ENCODE data around the gene PLXDC2.
A peak's percentile ranks its signal among the peaks of the same experiment; 100 is the strongest.
"Not testable (repeated sequence)": the region's sequence is repeated elsewhere in the genome, so short reads cannot be mapped to it uniquely, and the experiment has no call there.

Gene PLXDC2

DNA sequence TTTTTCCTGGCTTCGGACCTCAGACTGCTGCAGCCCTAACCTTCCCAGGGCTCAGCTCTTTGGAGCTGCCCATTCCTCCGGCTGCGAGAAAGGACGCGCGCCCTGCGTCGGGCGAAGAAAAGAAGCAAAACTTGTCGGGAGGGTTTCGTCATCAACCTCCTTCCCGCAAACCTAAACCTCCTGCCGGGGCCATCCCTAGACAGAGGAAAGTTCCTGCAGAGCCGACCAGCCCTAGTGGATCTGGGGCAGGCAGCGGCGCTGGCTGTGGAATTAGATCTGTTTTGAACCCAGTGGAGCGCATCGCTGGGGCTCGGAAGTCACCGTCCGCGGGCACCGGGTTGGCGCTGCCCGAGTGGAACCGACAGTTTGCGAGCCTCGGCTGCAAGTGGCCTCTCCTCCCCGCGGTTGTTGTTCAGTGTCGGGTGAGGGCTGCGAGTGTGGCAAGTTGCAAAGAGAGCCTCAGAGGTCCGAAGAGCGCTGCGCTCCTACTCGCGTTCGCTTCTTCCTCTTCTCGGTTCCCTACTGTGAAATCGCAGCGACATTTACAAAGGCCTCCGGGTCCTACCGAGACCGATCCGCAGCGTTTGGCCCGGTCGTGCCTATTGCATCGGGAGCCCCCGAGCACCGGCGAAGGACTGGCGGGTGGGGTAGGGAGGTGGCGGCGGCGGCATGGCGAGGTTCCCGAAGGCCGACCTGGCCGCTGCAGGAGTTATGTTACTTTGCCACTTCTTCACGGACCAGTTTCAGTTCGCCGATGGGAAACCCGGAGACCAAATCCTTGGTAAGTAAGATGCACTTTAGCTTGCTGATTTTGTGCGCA lies at the start of gene PLXDC2:
PLXDC2 (plus strand) TSS at position 22 of the 820 bp plus-strand sequence.
- peak; percentile 14 for DNase-seq (ENCODE audit: low read depth)

DNA sequence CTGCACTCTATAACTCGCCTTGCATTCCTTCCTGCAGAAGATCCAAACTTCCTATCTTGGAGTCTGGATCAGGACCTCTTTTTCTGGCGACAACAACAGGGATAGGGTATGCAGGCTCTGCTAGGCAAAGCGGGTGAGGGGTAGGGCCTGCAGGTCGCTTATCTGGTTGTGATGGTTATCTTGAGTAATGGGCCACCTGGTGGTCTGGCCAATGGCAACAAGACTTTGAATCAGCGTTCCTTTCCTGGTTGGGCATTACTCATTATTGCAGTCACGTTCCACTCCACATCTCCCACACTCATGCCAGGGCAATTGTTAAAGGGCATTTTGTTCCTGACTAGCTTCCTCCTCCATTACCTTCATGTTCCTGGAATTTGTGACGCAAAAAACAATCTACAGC lies 48.4 kb upstream of the PLXDC2 start:
- DNase-seq (ENCODE audit: low read depth) = no peak

DNA sequence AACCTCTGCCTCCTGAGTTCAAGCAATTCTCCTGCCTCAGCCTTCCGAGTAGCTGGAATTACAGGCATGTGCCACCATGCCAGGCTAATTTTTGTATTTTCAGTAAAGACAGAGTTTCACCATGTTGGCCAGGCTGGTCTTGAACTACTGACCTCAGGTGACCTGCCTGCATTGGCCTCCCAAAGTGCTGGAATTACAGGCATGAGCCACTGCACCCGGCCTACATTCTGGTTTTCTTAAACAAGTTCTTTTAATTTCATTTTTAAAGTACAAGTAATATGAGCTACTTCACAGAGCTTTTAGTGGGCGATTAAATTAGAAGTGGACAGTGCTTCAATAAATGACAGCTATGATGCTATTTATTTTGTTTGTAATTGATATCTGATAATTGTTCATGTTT lies 46.4 kb upstream of the PLXDC2 start:
- not testable (repeated sequence) for DNase-seq (ENCODE audit: low read depth)

DNA sequence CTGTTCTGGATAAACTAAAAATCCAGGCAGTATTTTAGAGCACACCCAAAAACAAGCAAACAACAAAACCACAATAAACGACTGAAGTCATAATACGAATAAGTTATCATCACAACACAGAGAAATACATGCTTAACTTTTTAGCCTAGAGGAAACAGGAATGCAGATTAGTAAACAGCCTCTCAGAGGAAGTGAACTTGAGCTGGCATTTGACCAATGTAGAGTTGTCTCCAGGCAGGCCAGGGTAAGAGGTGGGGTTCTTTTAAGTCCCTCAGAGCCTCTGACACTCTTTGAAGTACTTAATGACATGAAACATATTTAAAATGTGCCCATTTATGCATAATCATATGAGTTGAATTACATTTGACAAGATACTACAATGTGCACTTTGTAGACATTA lies 43.3 kb upstream of the PLXDC2 start:
- DNase-seq (ENCODE audit: low read depth) = no peak

DNA sequence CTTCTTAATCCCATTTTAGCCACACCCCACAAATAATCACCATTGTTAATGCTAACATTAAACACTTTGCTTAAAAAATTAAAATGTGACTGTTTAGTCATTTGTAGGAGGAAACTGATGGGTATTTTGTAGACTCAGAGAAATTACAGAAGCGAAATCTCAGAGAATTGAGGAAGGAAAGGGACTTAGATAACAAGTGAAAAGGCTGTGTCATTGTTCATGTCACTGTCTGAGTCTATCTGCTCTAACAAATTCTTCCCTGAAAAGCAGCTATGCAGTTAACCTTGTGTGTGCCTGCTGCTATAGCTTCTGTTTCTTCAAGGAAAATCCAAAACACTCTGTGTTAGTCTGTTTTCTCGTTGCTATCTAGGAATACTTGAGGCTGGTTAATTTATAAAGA lies 40.9 kb upstream of the PLXDC2 start:
- no peak for DNase-seq (ENCODE audit: low read depth)

DNA sequence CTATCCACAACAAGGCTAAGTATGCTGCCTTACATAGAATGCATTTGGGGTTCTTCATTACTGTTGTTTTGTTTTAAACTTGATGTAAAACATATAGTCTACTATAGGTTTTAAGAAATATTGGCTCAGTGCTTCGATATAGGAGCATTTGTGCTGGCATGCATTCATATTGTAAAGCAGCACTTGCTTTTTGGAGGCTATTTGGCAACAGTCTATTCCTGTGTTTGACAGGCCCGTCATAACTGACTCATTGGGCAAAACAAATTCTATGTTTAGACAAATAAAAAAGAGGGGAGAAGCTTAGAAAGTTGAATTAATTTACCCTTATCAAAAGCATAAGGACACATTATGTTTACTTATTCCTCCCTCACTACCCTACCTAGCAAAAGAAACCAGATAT lies 38.4 kb upstream of the PLXDC2 start:
- DNase-seq (ENCODE audit: low read depth) = no peak

DNA sequence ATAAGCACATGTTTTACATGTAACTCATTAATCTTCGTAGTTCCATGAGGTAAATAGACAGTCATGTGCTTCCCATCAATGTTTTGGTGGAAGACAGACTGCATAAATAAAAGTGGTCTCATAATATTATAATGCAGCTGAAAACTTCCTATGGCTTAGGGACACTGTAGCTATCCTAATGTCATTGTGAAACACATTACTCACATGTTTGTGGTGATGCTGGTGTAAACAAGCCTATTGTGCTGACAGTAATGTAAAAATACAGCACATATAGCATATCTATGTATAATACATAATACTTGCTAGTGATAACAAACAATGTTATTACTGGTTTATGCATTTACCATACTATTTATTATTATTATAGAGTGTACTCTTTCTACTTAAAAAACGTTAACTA lies 37.2 kb upstream of the PLXDC2 start:
- no peak for DNase-seq (ENCODE audit: low read depth)

GRCh38 chr10:19782430-19783089 lies 33.7 kb upstream of the PLXDC2 start:
- DNase-seq (ENCODE audit: low read depth) = no peak

- DNase-seq (ENCODE audit: low read depth) = no peak
Measured at GRCh38 chr10:19783721-19784120, 32.5 kb upstream of the PLXDC2 start.

- DNase-seq (ENCODE audit: low read depth) = no peak
Measured at GRCh38 chr10:19785366-19785765, 30.9 kb upstream of the PLXDC2 start.

DNA sequence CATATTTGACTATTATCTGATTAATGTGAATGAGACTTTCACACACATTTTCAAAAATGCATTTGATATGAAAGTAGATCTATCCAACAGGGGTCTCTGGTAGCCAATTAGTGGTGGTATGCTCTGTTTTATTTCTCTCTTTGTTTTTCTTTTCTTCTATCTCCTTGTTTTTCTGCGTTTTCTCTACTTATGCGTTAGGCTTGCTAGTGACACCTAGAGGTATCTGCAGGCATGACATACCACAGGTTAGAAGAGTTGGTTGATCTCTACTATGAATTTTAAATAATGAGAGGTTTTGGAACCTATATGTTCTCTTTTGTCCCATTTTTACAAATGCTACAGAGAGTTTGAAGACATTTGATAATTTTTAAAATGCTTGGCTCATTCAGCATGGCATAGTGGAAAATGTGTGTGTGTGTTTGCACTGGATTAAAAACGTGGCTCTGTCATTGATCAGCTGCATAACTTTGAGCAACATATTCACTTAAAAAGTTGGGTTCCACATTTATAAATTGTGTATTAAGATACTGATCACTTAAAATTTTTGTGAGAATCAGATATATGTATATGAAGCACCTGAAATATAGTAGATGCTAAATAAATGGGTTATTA lies 28.1 kb upstream of the PLXDC2 start:
- DNase-seq (ENCODE audit: low read depth) = peak; percentile 3

DNA sequence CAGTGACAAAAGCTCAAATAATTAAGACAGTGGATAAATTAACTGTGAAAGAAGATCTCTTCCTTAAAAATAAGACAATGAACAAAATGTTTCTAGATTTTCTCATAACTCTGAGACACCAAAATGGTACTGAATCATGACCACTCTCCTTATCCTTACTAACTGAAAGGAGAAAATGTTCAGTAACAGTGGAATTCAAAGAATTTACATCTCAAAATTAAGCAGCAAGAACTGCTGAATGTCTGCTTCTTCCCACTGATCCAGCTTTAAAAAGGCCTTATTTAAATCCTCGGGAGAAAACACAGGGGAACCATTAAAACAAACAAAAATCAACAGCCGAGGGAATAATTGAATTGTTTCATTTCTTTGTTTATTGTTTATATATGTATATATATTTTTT lies 27.3 kb upstream of the PLXDC2 start:
- DNase-seq (ENCODE audit: low read depth) = no peak

GRCh38 chr10:19789607-19790006 lies 26.6 kb upstream of the PLXDC2 start:
- DNase-seq (ENCODE audit: low read depth) = no peak

DNA sequence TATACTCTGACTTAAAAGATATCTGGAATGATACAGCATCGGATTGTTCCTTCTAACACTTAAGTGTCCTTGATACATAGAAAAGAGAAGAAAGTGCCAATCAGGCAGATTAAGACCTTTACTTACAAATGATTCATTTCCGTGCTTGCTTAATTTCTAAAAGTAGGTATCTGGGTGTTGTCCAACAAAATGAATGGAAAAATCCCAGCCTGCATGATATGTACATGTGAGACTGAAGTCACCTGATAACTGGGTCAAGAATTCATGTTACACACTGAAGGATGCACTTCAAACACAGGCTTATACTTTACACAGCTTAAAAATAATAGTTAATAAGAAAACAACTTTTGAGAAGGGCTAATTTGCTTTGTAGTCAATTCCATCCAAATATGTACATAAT lies 25.2 kb upstream of the PLXDC2 start:
- DNase-seq (ENCODE audit: low read depth) = no peak

DNA sequence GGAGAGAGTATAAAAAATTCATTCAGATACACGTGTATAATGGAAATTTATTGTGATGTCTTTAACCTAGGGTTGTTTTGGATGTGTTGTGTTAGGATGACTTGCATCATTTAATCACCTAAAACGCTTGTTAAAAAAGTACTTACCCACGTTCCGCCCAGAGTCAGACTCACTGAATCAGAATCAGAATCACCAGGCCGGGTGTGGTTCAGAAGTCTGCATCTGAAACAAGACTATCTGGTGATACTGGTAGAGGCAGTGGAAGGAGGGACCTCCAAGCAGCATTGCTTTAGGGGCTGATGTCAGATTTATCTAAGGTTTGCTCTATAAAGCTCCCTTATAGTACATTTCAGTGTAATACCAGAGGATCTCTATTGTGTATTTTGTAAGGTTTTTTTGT lies 20.5 kb upstream of the PLXDC2 start:
- DNase-seq (ENCODE audit: low read depth) = no peak

GRCh38 chr10:19800161-19800560 lies 16.1 kb upstream of the PLXDC2 start:
- DNase-seq (ENCODE audit: low read depth) = no peak

DNA sequence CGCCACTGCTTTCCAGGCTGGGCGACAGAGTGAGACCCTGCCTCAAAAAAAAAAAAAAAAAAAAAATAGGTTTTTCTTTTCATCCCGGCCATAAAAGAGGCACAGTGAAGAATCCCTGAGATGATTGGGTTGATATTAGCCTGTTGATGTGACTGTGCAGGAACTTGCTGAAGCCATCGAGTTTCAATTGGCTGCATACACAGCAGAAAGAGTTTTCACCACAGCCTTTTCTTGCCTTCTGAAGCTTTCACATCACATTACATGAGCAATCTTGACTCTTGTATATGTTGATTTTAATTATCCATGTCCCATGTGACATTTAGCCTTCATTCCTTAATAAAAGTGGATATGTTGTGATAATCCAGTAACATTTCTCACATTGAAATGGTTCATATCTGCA lies 14.9 kb upstream of the PLXDC2 start:
- DNase-seq (ENCODE audit: low read depth) = no peak

DNA sequence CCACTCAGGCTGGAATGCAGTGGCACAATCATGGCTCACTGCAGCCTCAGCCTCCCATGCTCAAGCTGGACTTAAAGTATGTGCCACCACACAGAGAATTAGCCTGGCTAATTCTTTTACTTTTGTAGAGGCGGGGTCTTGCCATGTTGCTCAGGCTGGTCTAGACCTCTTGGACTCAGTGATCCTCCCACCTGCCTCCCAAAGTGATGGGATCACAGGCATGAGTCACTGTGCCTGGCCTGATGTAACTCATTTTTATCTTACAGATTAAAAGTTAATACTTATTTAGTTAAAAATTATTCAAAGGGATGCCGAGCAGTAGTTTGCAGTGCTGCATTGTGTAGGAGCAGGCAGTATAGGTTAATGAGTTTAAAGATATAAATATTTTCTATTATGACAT lies 12.6 kb upstream of the PLXDC2 start:
- no peak for DNase-seq (ENCODE audit: low read depth)

DNA sequence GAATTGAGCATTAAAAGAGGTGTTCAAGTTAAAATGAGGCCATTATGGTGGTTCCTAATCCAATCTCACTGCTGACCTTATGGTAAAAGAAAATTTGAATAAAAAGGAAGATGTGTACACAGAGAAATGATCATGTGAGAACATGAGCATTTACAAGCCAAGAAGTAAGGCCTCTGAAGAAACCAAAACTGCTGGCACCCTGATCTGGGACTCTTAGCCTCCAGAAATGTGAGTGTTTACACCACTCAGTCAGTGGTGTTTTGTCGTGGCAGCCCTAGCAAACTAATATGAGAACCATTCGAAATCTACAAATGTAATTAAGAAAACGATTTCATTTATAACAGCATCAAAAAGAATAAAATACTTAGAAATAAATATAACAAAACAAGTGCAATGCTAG lies 6.8 kb upstream of the PLXDC2 start:
- no peak for DNase-seq (ENCODE audit: low read depth)

DNA sequence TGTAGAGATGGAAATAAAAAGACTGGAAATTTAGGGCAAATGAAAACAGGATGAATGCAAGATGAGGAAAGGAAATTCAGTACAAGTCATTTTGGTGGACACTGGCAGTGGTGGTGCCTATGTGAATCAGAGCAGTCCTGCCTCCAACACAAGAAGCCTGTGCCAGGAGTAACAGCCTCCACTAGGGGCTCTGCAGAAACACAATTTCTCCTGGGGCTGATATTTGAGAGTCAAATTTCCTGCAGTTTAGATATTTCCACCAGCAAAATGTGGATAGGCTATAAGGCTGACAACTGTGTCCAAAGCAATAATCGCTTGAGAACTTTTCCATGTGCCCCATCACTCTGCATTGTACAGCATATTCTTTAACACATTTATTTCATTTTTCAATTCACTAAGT lies 4.7 kb upstream of the PLXDC2 start:
- DNase-seq (ENCODE audit: low read depth) = no peak

- DNase-seq (ENCODE audit: low read depth) = no peak
Measured at GRCh38 chr10:19812976-19813375, 3.3 kb upstream of the PLXDC2 start.

- DNase-seq (ENCODE audit: low read depth) = no peak
Measured at GRCh38 chr10:19815036-19815730, 1.0 kb upstream of the PLXDC2 start.
